Suprapubic skin (tissue), 4 donors: ENCODE results near the gene CHRND. TPM values are rescaled to one million over a fixed set of nuclear protein-coding genes. Genes with fewer than 3 reads are reported as not detected.
A peak's percentile ranks its signal among the peaks of the same experiment; 100 is the strongest.

Experiments
- DNase-seq, 2 donors: peaks; one replicate each; pipeline ENCODE4 v3.0.0-alpha.2; 2019; ENCODE audit warnings: low spot score in 2 of 2
- H3K27ac ChIP-seq: fragments of 200-600 bp; sonication (generic); one replicate; pipeline ENCODE4 v1.5.1; 2019
- H3K27me3 ChIP-seq: fragments of 200-600 bp; sonication (generic); one replicate; pipeline ENCODE4 v1.5.1; 2019
- H3K36me3 ChIP-seq: fragments of 200-600 bp; sonication (generic); one replicate; pipeline ENCODE4 v1.5.1; 2019
- H3K4me1 ChIP-seq: fragments of 200-600 bp; sonication (generic); one replicate; pipeline ENCODE4 v1.5.1; 2019
- H3K4me3 ChIP-seq: fragments of 200-600 bp; sonication (generic); one replicate; pipeline ENCODE4 v1.5.1; 2019; ENCODE audit warnings: mild to moderate bottlenecking
- H3K9me3 ChIP-seq: fragments of 200-600 bp; sonication (generic); one replicate; pipeline ENCODE4 v1.5.1; 2019
- EP300 ChIP-seq: sonication (generic); formaldehyde crosslinking; IDR thresholded peaks from one replicate; pipeline ENCODE4 v1.6.1; 2017; ENCODE audit warnings: antibody characterized with exemption
- POLR2A ChIP-seq, 2 donors: fragments of 450-650 bp; IDR thresholded peaks; one replicate each; pipeline ENCODE4 v1.6.1; 2017; ENCODE audit warnings: antibody characterized with exemption in 2 of 2, mild to moderate bottlenecking in 2 of 2, moderate library complexity in 2 of 2
- POLR2AphosphoS5 ChIP-seq, 3 donors: sonication (generic); formaldehyde crosslinking; IDR thresholded peaks; one replicate each; pipeline ENCODE4 v1.6.1; 2017; ENCODE audit warnings: antibody characterized with exemption in 3 of 3
- WGBS: methylation state at CpG from one replicate; pipeline ENCODE4 v1.1.5; 2018; 5-methylcytosine and 5-hydroxymethylcytosine counted together
- total RNA-seq, 4 donors: library from RNA; depleted of rRNA; stranded (reverse); fragments of >200 nt; gene quantifications; one replicate each; pipeline ENCODE4 v1.1.0, GENCODE V29; 2016
- TF ChIP-seq, protein P1 (sequence below), 2 donors: fragments of 200-600 bp in 1 of 2; fragments of 450-650 bp in 1 of 2; sonication (generic) in 1 of 2; IDR thresholded peaks; one replicate each; pipeline ENCODE4 v1.5.1; 2016 to 2019; ENCODE audit warnings: antibody characterized with exemption in 2 of 2, mild to moderate bottlenecking in 1 of 2, moderate library complexity in 1 of 2

The CHRND gene
- total RNA-seq, 4 donors from 2014 or later, result not detected

DNA sequence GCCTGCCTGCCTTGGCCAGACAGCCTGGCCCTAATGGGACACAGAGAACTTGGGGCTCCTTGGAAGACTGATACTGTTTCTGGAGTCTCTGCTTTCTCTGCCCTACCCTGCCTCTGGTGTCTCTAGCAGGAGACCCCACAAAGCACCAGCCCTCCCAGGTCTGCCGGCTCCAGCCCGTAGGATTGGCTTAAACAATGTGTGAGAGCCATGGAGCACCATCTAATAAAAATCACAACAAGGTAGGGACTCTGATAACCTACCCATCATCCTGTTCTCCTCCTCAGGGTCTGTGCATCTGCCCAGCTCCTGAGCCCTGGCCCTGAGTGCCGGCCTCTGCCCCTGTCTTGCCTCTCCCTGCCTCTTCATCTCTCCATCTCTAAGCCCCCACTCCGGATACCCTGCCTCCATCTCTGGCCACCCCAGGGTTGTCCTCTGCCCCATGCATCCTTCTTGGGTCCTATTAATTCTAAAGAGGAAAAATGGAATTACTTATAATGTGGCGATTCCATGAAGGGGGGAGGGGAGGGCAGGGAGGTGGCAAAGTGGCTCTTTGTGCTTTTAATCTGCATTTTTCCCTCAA lies 37.1 kb upstream of the CHRND start:
- Histone ChIP-seq H3K27ac (no peak overlapping the region), H3K36me3 (no peaks in the 10 kb centered on the region), H3K4me3 (no peak overlapping the region), H3K9me3 (no peaks in the 10 kb centered on the region), H3K27me3 (peaks cover 68% of the 10 kb centered on the region), H3K4me1 (peaks cover 24% of the 10 kb centered on the region)
- WGBS, result 82% methylated on average over 5 of the region's 5 CpGs
- TF ChIP-seq POLR2AphosphoS5 (IDR thresholded peaks at IDR 0.05), result no peak
- TF ChIP-seq, protein P1, sequence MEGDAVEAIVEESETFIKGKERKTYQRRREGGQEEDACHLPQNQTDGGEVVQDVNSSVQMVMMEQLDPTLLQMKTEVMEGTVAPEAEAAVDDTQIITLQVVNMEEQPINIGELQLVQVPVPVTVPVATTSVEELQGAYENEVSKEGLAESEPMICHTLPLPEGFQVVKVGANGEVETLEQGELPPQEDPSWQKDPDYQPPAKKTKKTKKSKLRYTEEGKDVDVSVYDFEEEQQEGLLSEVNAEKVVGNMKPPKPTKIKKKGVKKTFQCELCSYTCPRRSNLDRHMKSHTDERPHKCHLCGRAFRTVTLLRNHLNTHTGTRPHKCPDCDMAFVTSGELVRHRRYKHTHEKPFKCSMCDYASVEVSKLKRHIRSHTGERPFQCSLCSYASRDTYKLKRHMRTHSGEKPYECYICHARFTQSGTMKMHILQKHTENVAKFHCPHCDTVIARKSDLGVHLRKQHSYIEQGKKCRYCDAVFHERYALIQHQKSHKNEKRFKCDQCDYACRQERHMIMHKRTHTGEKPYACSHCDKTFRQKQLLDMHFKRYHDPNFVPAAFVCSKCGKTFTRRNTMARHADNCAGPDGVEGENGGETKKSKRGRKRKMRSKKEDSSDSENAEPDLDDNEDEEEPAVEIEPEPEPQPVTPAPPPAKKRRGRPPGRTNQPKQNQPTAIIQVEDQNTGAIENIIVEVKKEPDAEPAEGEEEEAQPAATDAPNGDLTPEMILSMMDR (IDR thresholded peaks at IDR 0.05), result no peak
- no peak for TF ChIP-seq EP300
- no peak for TF ChIP-seq POLR2A (IDR thresholded peaks at IDR 0.05)
- DNase-seq, result peak in 1 of 2 donors; percentile 28

DNA sequence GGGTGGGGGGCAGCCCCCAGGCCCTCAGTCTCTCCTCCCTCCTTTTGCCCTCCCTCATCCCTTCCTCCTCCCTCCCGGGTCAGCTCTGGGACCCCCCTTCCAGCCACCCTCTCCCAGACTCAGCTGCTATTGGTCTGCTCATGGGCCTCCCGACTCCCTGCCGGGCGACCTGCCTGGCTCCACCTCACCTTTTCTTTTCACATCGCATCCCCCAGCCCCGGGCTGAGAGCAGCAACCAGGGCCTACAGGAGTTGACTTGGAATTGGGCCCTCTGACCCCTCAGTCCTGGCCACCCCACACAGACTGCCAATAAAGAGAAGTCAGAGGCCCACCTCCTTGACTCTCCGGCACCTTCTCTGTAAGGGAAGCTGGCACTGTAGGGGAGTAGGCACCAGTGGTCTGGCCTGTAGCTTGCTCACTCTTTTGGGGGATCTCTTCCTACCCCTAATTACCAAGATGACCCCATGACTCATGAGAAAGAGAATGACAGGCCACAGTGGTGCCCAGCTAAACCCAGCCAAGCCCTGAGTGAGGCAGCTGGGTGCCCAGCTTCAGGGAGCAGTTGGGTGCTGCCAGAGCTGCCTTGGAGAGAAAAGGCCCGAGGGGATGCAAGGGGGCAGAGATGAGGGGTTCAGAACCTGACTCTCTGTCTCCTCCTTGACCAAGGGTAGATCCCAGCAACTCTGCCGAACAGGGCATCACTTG lies 36.3 kb upstream of the CHRND start:
- Histone ChIP-seq H3K27ac (no peak overlapping the region), H3K9me3 (no peaks in the 10 kb centered on the region), H3K4me1 (peaks cover 24% of the 10 kb centered on the region), H3K27me3 (peaks cover 60% of the 10 kb centered on the region), H3K36me3 (no peaks in the 10 kb centered on the region), H3K4me3 (no peak overlapping the region)
- 71% methylated on average over 7 of the region's 9 CpGs for WGBS
- peak in 1 of 2 donors; percentile 48 for DNase-seq
- TF ChIP-seq, protein P1 (IDR thresholded peaks at IDR 0.05), result no peak
- TF ChIP-seq POLR2AphosphoS5 (IDR thresholded peaks at IDR 0.05), result no peak
- TF ChIP-seq POLR2A (IDR thresholded peaks at IDR 0.05), result no peak
- TF ChIP-seq EP300, result no peak

DNA sequence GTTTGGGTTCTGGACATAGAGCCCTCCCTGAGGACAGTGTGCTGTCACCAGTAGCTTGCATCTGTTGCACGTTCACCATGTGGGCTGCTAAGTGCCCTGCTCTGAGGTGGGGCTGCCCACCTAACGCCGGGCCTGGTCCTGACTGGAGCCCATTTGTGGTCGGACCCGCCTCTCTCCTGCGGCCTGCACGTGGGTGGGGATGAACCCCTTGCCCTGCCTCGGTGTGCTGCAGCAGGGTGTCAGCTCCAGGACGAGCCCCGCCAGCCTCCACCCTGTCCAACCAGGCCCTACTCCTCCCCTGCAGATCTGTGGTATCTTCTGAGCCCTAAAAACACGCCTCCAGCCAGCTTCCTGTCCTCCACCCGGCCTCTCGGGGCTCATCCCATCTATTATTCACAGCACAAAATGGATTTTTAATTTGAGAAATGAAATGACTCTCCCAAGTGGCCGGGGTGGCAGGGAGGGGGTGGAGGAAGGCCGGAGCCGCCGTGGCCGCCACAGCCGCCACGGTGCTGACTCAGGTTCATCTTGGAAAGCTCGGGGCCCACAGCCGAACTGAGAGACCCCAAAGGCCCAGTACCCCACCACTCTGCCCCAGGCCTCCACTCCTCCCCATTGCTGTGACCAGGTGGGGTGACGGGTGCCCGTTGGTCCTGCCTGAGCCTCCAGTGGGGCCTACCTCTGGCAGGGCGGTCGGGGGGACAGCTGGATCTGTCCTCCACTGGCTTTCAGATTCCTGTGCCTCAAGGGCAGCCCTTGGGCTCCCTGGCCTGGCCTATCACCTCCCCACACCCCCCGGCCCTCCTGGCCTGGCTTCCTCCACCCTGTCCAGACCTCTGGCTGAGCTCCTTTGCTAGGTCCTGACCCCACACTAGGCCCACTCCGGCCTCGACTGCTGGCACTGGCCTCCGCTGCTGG lies 35.5 kb upstream of the CHRND start:
- peaks cover 52% of the 10 kb centered on the region for H3K27me3 ChIP-seq
- 85% methylated on average over 21 of the region's 30 CpGs for WGBS

DNA sequence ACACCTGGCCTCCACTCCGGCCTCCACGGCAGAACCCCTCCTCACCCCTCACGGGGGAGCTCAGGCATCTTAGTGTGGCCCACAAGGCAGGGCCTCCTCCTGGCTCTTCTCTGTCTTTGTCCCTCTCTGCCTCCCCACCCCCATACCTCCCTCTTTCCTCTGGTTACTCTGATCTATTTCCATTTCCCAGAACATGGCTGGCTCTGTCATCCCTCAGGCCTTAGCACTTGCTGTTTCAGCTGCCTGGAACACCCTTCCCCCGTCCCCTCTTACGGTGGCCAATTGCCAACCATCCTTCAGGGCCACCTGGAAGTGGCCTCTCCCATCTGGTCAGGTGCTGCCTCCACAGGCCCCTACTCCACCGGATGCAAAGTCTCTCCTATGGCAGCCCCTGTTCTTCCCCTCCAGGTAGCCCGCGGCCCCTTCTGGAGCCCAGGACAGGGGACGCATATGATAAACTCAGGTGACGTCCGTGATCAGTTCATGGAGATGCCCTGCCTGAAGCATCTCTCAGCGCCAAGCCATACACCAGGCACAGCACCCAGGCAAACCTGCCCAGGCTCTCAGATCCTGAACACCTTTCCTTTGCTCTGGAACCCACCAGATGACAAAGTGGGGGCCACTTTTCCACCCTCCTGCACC lies 34.7 kb upstream of the CHRND start:
- peak in 1 of 2 donors; percentile 30 for DNase-seq
- peaks cover 44% of the 10 kb centered on the region for H3K27me3 ChIP-seq
- H3K9me3 ChIP-seq, result no peaks in the 10 kb centered on the region
- TF ChIP-seq EP300 (no peak), POLR2AphosphoS5 (IDR thresholded peaks at IDR 0.05) (no peak), POLR2A (IDR thresholded peaks at IDR 0.05) (no peak)
- TF ChIP-seq, protein P1 (IDR thresholded peaks at IDR 0.05), result no peak
- peaks cover 13% of the 10 kb centered on the region for H3K4me1 ChIP-seq
- H3K27ac ChIP-seq, result no peak overlapping the region
- 81% methylated on average over 12 of the region's 12 CpGs for WGBS
- H3K36me3 ChIP-seq, result no peaks in the 10 kb centered on the region
- no peak overlapping the region for H3K4me3 ChIP-seq

More for the DNA sequence above, 35.5 kb upstream of the CHRND start:
- H3K9me3 ChIP-seq, result no peaks in the 10 kb centered on the region
- no peaks in the 10 kb centered on the region for H3K36me3 ChIP-seq
- no peak overlapping the region for H3K27ac ChIP-seq
- TF ChIP-seq, protein P1 (IDR thresholded peaks at IDR 0.05), result no peak
- no peak for TF ChIP-seq POLR2A (IDR thresholded peaks at IDR 0.05)
- peak in 1 of 2 donors; percentile 51 for DNase-seq
- peaks cover 21% of the 10 kb centered on the region for H3K4me1 ChIP-seq
- no peak overlapping the region for H3K4me3 ChIP-seq
